Hematopoietic multipotent progenitor cell treated with erythropoietin and hydrocortisone succinate and interleukin-3 and kit ligand, for 4 days (in vitro differentiated cells): ENCODE results near the gene HOXC5.

ENCODE experiments used
- DNase-seq: peaks from one replicate; pipeline ENCODE4 v3.0.0-alpha.2; 2015

The HOXC5 gene

GRCh38 chr12:54032627-54033100 is at the start of gene HOXC5:
Gene HOXC5, plus strand, starts transcription at chr12:54033050. Its CDS starts 73 bp downstream, at chr12:54033123.
- DNase-seq = peak; percentile 75

DNA sequence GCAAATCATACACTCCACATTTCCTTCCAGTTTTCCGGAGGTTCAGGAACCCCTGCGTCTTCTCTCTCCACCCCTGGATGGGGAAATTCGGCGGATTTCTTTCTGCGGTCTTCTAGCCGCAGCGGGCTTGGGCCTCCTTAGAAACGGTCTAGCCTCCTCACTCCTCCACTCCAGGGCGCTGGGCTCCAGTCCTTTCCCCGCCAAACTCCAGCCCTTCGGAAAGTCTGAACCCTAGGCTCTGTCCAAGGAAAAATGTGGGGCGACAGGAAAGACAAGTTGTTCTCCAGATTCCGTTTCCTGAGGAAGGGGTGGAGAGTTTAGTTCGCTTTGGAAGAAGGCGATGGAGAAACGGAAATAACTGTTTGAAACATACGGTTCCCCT is 49.3 kb upstream of the HOXC5 start:
- DNase-seq = no peak

DNA sequence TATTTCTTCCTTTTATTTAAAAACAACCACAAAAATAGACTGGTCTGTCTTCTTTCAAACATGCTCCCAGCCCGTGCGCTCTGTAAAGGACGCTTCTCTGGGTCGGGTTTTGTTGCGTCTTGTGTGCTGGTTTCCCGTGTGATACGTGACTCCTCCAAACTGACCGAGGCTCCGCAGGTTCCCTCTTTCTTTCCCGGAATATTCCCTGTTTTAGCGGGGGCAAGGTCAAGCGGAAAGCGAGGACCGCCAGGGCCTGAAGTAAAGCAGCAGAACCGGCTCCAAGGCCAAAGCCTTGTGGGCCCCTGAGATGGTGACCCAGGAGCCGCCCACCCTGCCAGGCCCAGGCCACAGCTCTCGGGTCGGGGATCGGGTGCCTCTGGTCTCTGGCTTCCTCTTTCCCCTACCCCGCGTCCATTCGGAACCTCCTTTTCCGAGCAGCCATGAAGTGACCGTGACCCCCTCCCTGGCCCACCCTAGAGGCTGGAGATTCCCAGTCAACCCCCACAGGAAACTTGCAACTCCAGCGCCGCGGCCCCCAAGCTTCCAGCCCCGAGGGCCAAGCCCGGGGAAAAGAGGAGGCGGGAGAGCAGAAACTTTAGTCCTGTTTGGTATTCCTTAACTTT is 48.8 kb upstream of the HOXC5 start:
- no peak for DNase-seq

- DNase-seq = peak; percentile 91
These were observed 47.8 kb upstream of the HOXC5 start, which contains the start of gene HOXC10 for GRCh38 chr12:53984901-53985691. Gene HOXC10, plus strand, starts transcription at chr12:53985146. Its CDS starts 114 bp downstream, at chr12:53985260.

DNA sequence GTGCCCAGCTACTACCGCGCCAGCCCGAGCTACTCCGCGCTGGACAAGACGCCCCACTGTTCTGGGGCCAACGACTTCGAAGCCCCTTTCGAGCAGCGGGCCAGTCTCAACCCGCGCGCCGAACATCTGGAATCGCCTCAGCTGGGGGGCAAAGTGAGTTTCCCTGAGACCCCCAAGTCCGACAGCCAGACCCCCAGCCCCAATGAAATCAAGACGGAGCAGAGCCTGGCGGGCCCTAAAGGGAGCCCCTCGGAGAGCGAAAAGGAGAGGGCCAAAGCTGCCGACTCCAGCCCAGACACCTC is 47.2 kb upstream of the HOXC5 start:
- no peak for DNase-seq

DNA sequence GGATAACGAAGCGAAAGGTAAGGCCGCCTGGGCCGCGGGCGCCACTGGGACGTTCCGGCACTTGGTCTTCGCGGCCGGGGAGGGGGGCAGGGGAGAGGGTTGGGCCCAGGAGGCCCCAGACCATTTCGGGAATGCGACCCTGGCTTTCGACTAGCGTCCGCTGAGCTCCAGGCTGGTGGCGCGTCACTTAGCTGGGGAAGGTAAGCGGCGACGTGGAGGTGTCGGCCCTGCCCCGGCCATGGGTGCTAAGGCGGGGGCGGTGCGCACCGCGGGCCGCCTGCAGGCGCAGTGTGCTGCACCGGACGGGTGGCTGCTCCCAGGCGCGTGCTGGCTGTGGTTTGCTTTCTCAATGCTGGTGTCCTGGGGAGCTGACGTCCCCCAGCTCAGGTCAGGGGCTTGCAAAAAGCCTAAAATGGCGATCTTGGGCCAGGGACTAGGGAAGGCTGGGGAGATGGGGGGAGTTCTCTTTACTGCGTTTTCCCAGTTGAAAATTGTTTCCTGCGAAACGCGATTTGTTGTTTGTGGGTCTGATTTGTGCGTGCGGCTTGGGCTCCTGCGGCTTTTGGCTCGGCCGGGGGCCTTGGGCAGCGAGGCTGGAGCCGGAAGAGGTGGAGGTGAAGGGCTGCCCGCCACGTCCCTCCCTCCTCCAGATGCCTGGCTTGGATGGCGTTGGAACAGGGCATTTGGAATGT is 46.7 kb upstream of the HOXC5 start:
- no peak for DNase-seq

- DNase-seq = no peak
These were observed 46.0 kb upstream of the HOXC5 start for GRCh38 chr12:53986686-53987483.

DNA sequence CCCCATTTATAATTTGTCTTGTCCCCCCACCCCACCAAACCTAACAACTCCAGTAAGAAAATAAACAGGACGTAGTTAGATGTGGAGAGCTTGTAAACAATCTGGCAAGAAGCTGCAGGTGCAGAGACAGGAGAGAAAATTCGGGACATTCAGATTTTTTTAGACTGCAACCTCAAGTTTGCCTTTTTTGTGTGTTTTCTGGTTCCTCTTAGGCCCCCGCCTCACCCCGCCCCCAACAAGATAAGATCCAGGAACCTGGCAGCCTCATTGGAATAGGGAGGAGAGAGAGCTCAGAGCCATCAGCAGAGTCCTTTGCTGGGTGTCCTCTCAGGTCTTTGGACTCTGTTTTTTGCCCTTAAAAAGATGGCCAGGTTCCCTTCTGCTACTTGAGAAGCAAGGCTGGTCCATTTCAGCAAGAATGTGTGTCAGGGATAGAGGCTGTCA is 45.0 kb upstream of the HOXC5 start:
- DNase-seq = no peak

DNA sequence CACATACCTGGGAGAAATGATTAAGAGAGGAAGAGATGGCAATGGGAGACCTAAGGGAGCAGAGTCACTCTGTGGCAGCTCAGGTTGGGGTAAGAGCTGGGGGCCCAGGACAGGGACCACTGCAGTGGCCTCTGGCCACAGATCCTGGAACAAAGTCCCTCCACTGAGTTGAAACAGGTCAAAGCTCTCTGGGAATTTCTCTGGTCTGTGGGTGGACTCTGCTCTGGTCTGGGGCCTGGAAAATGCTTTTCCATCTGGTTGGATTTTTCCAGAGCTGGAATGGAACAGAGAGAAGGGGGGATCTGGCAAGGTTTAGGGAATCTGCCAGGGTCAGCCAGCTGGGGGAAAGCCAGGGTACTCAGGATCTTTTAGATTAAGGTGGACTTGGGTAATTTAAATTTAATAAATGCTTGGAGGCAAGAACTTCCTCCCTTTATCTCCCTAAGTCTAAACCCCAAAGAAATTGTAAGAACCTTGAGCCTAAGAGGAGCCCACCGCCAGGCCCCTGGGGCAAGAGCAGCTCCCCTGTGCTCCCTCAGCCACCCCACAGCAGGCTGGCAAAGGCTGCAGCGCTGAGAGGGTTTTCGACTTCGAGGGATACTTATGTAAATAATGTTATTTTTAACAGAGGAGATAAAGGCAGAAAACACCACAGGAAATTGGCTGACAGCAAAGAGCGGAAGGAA is 44.2 kb upstream of the HOXC5 start:
- no peak for DNase-seq

DNA sequence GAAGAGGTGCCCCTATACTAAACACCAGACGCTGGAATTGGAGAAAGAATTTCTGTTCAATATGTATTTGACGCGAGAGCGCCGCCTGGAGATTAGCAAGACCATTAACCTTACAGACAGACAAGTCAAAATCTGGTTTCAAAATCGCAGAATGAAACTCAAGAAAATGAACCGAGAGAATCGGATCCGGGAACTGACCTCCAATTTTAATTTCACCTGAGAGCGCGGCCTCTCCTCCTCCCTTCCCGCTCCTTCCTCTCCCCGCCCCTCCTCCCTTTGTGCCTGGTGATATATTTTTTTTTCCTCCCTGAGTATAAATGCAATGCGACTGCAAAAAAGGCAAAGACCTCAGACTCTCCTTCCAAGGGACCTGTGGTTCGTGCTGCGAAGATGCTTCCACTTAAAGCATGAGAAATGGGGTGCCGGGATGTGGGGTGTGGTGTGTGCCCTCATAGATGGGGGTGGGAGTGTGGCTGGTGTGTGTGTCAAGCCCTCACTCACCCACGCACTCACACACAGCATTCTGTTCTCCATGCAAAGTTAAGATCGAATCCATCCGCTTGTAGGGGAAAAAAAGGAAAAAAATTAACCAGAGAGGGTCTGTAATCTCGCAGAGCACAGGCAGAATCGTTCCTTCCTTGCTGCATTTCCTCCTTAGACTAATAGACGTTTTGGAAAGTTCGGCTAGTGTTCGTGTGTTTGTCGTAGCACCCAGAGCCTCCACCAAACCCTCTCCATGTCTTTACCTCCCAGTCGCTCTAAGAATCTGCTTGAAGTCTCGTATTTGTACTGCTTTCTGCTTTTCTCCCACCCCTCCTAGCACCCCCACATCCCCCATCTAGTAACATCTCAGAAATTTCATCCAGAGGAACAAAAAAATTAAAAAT is 43.4 kb upstream of the HOXC5 start:
- peak; percentile 76 for DNase-seq

GRCh38 chr12:53990311-53991076 is 42.4 kb upstream of the HOXC5 start:
- no peak for DNase-seq

- no peak for DNase-seq
These were observed 41.8 kb upstream of the HOXC5 start for GRCh38 chr12:53991077-53991460.

- DNase-seq = no peak
These were observed 40.4 kb upstream of the HOXC5 start for GRCh38 chr12:53992377-53992889.

DNA sequence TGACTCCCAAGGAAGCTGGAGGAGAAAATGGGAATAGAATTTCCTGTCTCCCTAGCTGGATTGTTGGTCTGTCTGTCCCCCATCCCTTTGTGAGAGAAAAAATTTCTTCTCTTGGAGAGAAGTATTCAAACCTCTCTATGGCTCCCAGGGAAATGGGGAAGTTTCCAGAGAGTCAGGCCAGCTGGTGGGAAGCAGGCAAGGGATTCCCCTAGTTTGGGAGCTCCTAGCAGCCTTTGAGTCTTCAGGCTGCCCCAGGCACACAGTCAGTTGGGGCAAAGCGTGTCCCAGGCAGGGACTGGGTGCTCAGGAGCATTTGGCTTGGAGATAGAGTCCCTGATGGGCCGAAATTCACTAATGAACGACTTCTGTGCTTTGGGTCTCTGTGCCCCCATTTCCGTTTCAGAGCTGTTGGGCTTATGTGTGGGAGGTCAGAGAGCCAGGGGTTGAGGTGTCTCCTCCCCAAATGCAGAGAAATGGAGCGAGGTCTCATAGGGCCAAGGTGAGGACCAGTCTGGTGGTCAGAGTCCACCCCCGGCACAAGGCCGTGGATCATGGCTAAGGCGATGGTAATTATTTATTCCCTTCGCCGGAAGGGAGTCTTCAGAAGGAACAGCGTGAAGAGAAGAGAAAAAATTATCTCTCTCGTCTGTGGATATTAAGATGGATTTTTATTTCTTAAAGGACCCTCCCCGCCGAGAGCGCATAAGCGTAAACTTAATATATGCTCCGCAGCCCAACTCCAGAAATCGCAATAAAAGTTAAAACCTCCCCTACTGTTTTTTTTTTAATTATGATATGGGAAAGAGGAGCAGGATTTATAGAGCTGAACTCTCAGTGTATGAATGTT is 39.5 kb upstream of the HOXC5 start:
- no peak for DNase-seq

DNA sequence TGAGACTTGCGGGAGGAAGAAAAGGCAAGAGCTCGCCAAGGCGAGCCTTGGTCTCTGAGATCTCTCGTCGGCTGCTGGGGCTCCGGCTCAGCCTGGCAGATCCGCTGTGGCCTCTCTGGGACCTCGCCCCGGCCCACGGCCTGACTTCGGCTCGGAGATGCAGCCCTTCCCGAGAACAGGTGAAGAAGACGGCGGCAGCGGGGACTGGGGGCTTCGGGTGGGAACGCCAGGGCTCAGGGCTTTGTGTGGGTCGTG is 38.9 kb upstream of the HOXC5 start:
- DNase-seq = no peak

DNA sequence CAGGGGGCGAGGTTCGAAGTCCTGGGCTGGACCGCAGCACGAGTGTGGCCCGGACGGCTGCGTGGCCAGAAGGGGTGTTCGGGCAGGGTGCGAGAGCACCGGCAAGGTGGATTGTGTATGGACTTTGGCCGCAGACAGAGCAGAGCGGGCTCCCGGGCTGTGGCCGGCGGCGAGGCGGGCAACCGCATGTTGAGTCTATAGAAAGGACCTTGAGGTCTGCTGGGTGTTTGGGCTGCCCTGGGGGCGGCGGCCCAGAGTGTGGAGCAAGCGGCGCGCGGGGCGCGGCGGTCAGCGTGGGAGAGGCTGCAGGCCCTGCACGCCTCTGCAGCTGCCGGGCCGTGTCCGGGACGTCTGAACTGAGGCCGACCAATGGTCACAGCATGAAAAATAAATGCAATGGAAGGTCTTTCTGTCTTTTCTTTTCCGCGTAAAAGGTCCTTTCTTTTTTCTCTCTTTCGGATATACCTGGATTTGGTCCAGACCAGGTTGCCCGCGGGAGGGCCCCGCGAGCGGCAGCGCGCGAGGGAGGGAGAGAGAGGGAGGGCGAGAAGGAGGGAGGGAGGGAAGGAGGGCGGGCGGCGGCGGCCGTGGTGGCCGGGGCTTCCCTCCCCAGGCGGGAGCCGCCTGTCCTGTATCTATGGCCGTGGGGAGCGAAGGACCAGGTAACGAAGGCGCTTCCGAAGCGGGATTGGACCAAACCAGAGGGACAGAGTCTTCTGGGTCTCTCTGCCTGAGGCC is 38.4 kb upstream of the HOXC5 start:
- DNase-seq = no peak

DNA sequence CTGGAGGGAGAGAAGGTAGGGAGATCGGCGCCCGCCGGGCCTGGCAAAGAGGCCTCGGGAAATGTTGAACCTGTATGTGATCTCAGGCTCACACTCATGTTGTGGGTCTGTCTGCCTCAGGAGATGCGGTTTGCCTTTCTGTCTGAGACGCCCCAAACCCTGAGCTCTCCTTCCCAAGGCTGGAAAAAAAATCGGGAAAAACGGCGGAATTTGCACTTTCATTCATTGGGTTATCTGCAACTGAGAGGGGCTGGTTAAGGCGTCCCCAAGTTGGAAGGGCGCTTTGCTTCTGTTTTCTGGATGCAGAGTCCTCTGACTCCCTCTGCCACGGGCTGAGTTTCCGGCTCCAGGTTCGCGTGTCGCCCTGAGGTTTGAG is 37.9 kb upstream of the HOXC5 start:
- DNase-seq = no peak

GRCh38 chr12:53995378-53996239 is 37.2 kb upstream of the HOXC5 start:
- DNase-seq = no peak
